NCI-H748 (cell line): ENCODE results near the gene ZKSCAN8.
A peak's percentile ranks its signal among the peaks of the same experiment; 100 is the strongest.

Experiments
- DNase-seq: peaks from one replicate; lab custom pipeline; 2025; ENCODE audit not compliant: unreplicated experiment; lab: John Stamatoyannopoulos, UW

ZKSCAN8 gene

GRCh38 chr6:28139860-28140543 is 1.7 kb upstream of the ZKSCAN8 start:
- DNase-seq, result no peak

GRCh38 chr6:28140616-28141015 is 1.1 kb upstream of the ZKSCAN8 start:
- no peak for DNase-seq

GRCh38 chr6:28142446-28142845 is 763 bp downstream of the ZKSCAN8 start:
- DNase-seq, result no peak

- DNase-seq, result no peak
These were observed 3.5 kb downstream of the ZKSCAN8 start for GRCh38 chr6:28145231-28145630.

- no peak for DNase-seq
These were observed 10.8 kb downstream of the ZKSCAN8 start for GRCh38 chr6:28152531-28152930.

- no peak for DNase-seq
These were observed 11.9 kb downstream of the ZKSCAN8 start for GRCh38 chr6:28153546-28153945.

- no peak for DNase-seq
These were observed 12.7 kb downstream of the ZKSCAN8 start for GRCh38 chr6:28154357-28154756.

- no peak for DNase-seq
These were observed 16.6 kb downstream of the ZKSCAN8 start for GRCh38 chr6:28158318-28158717.

GRCh38 chr6:28159029-28159607 is 17.4 kb downstream of the ZKSCAN8 start:
- DNase-seq, result no peak

- no peak for DNase-seq
These were observed 18.6 kb downstream of the ZKSCAN8 start for GRCh38 chr6:28160233-28160632.

- DNase-seq, result peak; percentile 88
These were observed 19.9 kb downstream of the ZKSCAN8 start for GRCh38 chr6:28161410-28162079.

- DNase-seq, result peak; percentile 47
These were observed 23.9 kb downstream of the ZKSCAN8 start for GRCh38 chr6:28165563-28165962.

- DNase-seq, result no peak
These were observed 25.4 kb downstream of the ZKSCAN8 start for GRCh38 chr6:28167068-28167467.

- DNase-seq, result no peak
These were observed 26.2 kb downstream of the ZKSCAN8 start for GRCh38 chr6:28167926-28168325.

GRCh38 chr6:28171271-28171670 is 29.6 kb downstream of the ZKSCAN8 start:
- DNase-seq, result no peak

- no peak for DNase-seq
These were observed 30.3 kb downstream of the ZKSCAN8 start for GRCh38 chr6:28172006-28172405.

GRCh38 chr6:28176373-28176772 is 34.7 kb downstream of the ZKSCAN8 start:
- DNase-seq, result no peak

GRCh38 chr6:28182255-28182654 is 40.6 kb downstream of the ZKSCAN8 start:
- DNase-seq, result no peak

GRCh38 chr6:28188111-28188979 is 46.7 kb downstream of the ZKSCAN8 start:
- DNase-seq, result no peak

- DNase-seq, result no peak
These were observed 58.3 kb downstream of the ZKSCAN8 start for GRCh38 chr6:28200020-28200419.

- peak; percentile 52 for DNase-seq
These were observed 61.5 kb downstream of the ZKSCAN8 start for GRCh38 chr6:28203201-28203600.
